ENCODE measurements around the gene RASL11B.

Gene RASL11B

GRCh38 chr4:52843958-52844357 is 18.2 kb upstream of the RASL11B start:
- no peak for DNase-seq

GRCh38 chr4:52844596-52844995 is 17.5 kb upstream of the RASL11B start:
- no peak for DNase-seq

GRCh38 chr4:52846502-52846901 is 15.6 kb upstream of the RASL11B start:
- DNase-seq = no peak

GRCh38 chr4:52848254-52848653 is 13.9 kb upstream of the RASL11B start:
- DNase-seq = no peak

- no peak for DNase-seq
Measured at GRCh38 chr4:52850406-52851124, 11.6 kb upstream of the RASL11B start.

- DNase-seq = no peak
Measured at GRCh38 chr4:52852041-52852440, 10.1 kb upstream of the RASL11B start.

GRCh38 chr4:52852711-52853110 is 9.4 kb upstream of the RASL11B start:
- DNase-seq = no peak

- DNase-seq = no peak
Measured at GRCh38 chr4:52853351-52853750, 8.8 kb upstream of the RASL11B start.

GRCh38 chr4:52856801-52857200 is 5.3 kb upstream of the RASL11B start:
- no peak for DNase-seq

- DNase-seq = no peak
Measured at GRCh38 chr4:52860361-52860760, 1.8 kb upstream of the RASL11B start.

- no peak for DNase-seq
Measured at GRCh38 chr4:52861171-52861823, 820 bp upstream of the RASL11B start.

- DNase-seq = no peak
Measured at GRCh38 chr4:52862639-52863161, 583 bp downstream of the RASL11B start.

GRCh38 chr4:52863324-52863723 is 1.2 kb downstream of the RASL11B start:
- DNase-seq = no peak

- peak; percentile 75 for DNase-seq
Measured at GRCh38 chr4:52864793-52865192, 2.7 kb downstream of the RASL11B start.

- no peak for DNase-seq
Measured at GRCh38 chr4:52865300-52865699, 3.2 kb downstream of the RASL11B start.

GRCh38 chr4:52866734-52867133 is 4.6 kb downstream of the RASL11B start:
- DNase-seq = no peak

- DNase-seq = no peak
Measured at GRCh38 chr4:52867163-52867562, 5.0 kb downstream of the RASL11B start.

GRCh38 chr4:52868133-52868532 is 6.0 kb downstream of the RASL11B start:
- DNase-seq = no peak

- DNase-seq = peak; percentile 87
Measured at GRCh38 chr4:52869196-52869595, 7.1 kb downstream of the RASL11B start.

- DNase-seq = no peak
Measured at GRCh38 chr4:52869656-52870055, 7.5 kb downstream of the RASL11B start.

- DNase-seq = peak; percentile 54
Measured at GRCh38 chr4:52870225-52870624, 8.1 kb downstream of the RASL11B start.

- DNase-seq = no peak
Measured at GRCh38 chr4:52873191-52873590, 11.1 kb downstream of the RASL11B start.

GRCh38 chr4:52873861-52874343 is 11.8 kb downstream of the RASL11B start:
- no peak for DNase-seq

- DNase-seq = no peak
Measured at GRCh38 chr4:52874948-52875347, 12.8 kb downstream of the RASL11B start.

Measured in NCI-H446 treated with DMSO at 0.1 percent for 48 hours (cell line).